Measurements from ENCODE around the gene EPN3. TPM values are rescaled to one million over a fixed set of nuclear protein-coding genes. Genes with fewer than 3 reads are reported as not detected.

Gene EPN3
- total RNA-seq, 4 donors from 2014 or later = 99.2 to 174 (median 115) TPM

- TF ChIP-seq POLR2A (IDR thresholded peaks at IDR 0.05) (no peak), CTCF (IDR thresholded peaks at IDR 0.05) (no peak)
- no peak for DNase-seq (ENCODE audit: low spot score in 2 of 2)
- intact Hi-C loops (cut with DNase I; ENCODE audit: low total_unique reads) = loop anchor here (10.0 kb wide), 1 partner anchor 52 kb away; no protein-coding TSS in a partner anchor
- no peak overlapping the region for H3K4me3 ChIP-seq (ENCODE audit: low read depth, poor library complexity, severe bottlenecking)
- WGBS, 2 donors = 91 to 94% methylated on average over 43 to 45 of the region's 45 CpGs
Measured at GRCh38 chr17:50536683-50537646, 4.4 kb downstream of the EPN3 start.

GRCh38 chr17:50537721-50538548 is 5.4 kb downstream of the EPN3 start:
- WGBS, 2 donors = 88 to 93% methylated on average over 14 to 20 of the region's 20 CpGs
- peak in 1 of 2 donors; percentile 84 for DNase-seq (ENCODE audit: low spot score in 2 of 2)
- intact Hi-C loops (cut with DNase I; ENCODE audit: low total_unique reads) = loop anchor here (10.0 kb wide), 1 partner anchor 53 kb away; no protein-coding TSS in a partner anchor
- TF ChIP-seq CTCF (IDR thresholded peaks at IDR 0.05) (no peak), POLR2A (IDR thresholded peaks at IDR 0.05) (no peak)
- H3K4me3 ChIP-seq (ENCODE audit: low read depth, poor library complexity, severe bottlenecking) = no peak overlapping the region

DNA sequence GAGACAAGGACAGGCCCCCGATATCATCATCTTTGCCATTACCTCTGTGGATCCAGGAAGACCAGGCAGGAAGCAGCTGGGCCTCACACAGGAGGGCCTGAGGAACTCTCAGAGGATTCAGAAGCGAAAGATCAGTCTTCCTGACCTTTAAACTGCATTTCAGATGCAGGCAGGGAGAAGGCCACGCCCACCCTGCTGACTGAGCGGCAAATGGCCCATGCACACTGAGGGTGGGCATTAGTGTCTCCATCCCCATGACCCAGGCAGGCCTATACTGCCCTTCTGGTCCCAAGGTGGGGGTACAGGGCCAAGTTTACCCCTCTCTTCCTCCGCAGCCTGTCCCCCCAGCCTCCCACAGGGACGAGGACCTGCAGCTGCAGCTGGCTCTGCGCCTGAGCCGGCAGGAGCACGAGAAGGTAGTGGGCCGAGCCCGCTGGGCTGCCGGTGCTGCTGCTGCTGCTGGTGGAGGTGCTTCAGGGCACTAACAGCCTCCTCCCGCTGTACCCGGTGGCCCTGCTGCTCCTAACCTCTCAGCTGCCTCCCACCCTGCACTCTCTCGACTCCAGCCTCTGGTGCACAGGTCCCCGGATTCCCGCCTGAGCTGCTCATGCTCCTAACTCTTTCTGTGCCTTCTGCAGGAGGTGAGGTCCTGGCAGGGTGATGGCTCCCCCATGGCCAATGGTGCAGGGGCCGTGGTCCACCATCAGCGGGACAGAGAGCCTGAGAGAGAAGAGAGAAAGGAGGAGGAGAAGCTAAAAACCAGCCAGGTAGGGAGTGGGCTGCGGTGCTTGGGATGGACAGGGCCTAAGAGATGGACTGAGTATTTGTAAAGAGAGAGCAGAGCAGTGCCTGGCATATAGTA is 6.2 kb downstream of the EPN3 start:
- 60 to 76% methylated on average over 18 to 19 of the region's 20 CpGs for WGBS, 2 donors
- DNase-seq (ENCODE audit: low spot score in 2 of 2) = peak in 1 of 2 donors; percentile 77
- intact Hi-C loops (cut with DNase I; ENCODE audit: low total_unique reads) = loop anchor here (10.0 kb wide), 1 partner anchor 54 kb away; no protein-coding TSS in a partner anchor
- TF ChIP-seq CTCF (IDR thresholded peaks at IDR 0.05) = no peak
- no peak for TF ChIP-seq POLR2A (IDR thresholded peaks at IDR 0.05)
- no peak overlapping the region for H3K4me3 ChIP-seq (ENCODE audit: low read depth, poor library complexity, severe bottlenecking)

DNA sequence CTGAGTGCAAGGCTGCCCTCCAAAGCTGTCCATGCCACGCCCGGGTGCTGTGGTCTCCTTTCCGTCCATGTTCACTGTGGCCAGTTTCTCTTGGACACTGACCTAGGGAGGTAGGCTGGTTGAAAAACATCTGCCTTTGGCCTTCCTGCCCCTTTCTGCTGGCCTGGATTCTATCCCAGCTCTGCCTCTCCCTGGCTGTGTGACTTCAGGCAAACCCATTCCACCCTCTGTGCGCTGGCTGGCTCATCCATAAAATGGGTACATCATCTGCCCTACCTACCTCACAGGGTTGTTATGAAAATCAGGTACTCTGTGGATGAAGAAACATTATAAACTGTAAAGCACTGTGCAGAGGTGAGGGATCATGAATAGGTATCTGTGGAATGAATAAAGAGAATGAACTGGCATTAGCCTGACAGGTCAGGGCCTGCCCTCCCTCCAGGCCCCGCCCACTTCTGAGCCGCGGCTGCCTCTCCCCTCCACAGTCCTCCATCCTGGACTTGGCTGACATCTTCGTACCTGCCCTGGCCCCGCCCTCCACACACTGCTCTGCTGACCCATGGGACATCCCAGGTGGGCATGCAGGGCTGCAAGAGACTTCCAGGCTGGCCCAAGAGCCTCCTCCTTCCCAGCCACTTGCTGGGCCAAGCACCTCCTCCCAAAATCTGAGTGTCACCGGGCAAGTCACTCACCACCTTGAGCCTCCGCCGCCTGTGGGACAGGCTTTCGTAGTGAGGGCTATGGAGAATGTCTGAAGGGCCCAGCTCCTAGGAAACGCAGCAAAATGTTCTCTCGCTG is 7.4 kb downstream of the EPN3 start:
- intact Hi-C loops (cut with DNase I; ENCODE audit: low total_unique reads) = loop anchor here (10.0 kb wide), 1 partner anchor 55 kb away; no protein-coding TSS in a partner anchor
- no peak for TF ChIP-seq POLR2A (IDR thresholded peaks at IDR 0.05)
- TF ChIP-seq CTCF (IDR thresholded peaks at IDR 0.05) = no peak
- DNase-seq (ENCODE audit: low spot score in 2 of 2) = peak in 1 of 2 donors; percentile 50
- H3K4me3 ChIP-seq (ENCODE audit: low read depth, poor library complexity, severe bottlenecking) = no peak overlapping the region
- WGBS, 2 donors = 53 to 58% methylated on average over 15 of the region's 15 CpGs

Measured in lower leg skin (tissue), 4 donors.